GM19395 (cell line): ENCODE results near the gene TCF4.
A peak's percentile ranks its signal among the peaks of the same experiment; 100 is the strongest.

ENCODE experiments used
- ATAC-seq: cut with Tn5 transposase; IDR thresholded peaks from one replicate; pipeline ENCODE4 v1.9.1; 2021; ENCODE audit warnings: mild to moderate bottlenecking, moderate library complexity; ENCODE audit not compliant: unreplicated experiment

TCF4 gene

GRCh38 chr18:55309249-55309648 lies 278.7 kb downstream of the TCF4 start:
- ATAC-seq = no peak

GRCh38 chr18:55307505-55307904 lies 280.5 kb downstream of the TCF4 start:
- peak; percentile 62 for ATAC-seq

- no peak for ATAC-seq
Observed at GRCh38 chr18:55306359-55307024, 281.5 kb downstream of the TCF4 start.

- ATAC-seq = no peak
Observed at GRCh38 chr18:55302167-55302833, 285.7 kb downstream of the TCF4 start.

- ATAC-seq = no peak
Observed at GRCh38 chr18:55301824-55302166, 286.2 kb downstream of the TCF4 start.

- ATAC-seq = no peak
Observed at GRCh38 chr18:55300936-55301531, 287.0 kb downstream of the TCF4 start.

GRCh38 chr18:55300421-55300935 lies 287.5 kb downstream of the TCF4 start:
- no peak for ATAC-seq

- no peak for ATAC-seq
Observed at GRCh38 chr18:55296778-55297177, 291.2 kb downstream of the TCF4 start.

- ATAC-seq = no peak
Observed at GRCh38 chr18:55296115-55296514, 291.9 kb downstream of the TCF4 start.

GRCh38 chr18:55290898-55291297 lies 297.1 kb downstream of the TCF4 start:
- no peak for ATAC-seq

- ATAC-seq = no peak
Observed at GRCh38 chr18:55289775-55290174, 298.2 kb downstream of the TCF4 start.

GRCh38 chr18:55289048-55289447 lies 298.9 kb downstream of the TCF4 start:
- ATAC-seq = no peak

- no peak for ATAC-seq
Observed at GRCh38 chr18:55287935-55288868, 299.8 kb downstream of the TCF4 start.

- no peak for ATAC-seq
Observed at GRCh38 chr18:55287149-55287806, 300.7 kb downstream of the TCF4 start.

- ATAC-seq = no peak
Observed at GRCh38 chr18:55286257-55286825, 301.7 kb downstream of the TCF4 start.

GRCh38 chr18:55284614-55285013 lies 303.4 kb downstream of the TCF4 start:
- ATAC-seq = no peak

- ATAC-seq = peak; percentile 43
Observed at GRCh38 chr18:55283309-55283708, 304.7 kb downstream of the TCF4 start.

- no peak for ATAC-seq
Observed at GRCh38 chr18:55280503-55280902, 307.5 kb downstream of the TCF4 start.

- no peak for ATAC-seq
Observed at GRCh38 chr18:55275039-55275901, 312.7 kb downstream of the TCF4 start.
